Right ventricle myocardium inferior (tissue), 1 donor: ENCODE measurements around the gene LYRM9. TPM values are rescaled to one million over a fixed set of nuclear protein-coding genes. Genes with fewer than 3 reads are reported as not detected.
"Not testable (repeated sequence)": the region's sequence is repeated elsewhere in the genome, so short reads cannot be mapped to it uniquely, and the experiment has no call there.

Experiments used
- ATAC-seq: fragments of 200-7000 bp; cut with Tn5 transposase; one replicate; pipeline ENCODE4 v1.9.1; 2020; ENCODE audit warnings: mild to moderate bottlenecking, moderate library complexity
- DNase-seq: peaks from one replicate; pipeline ENCODE4 v3.0.0; 2021; ENCODE audit errors: missing footprints
- intact Hi-C: fragments of 100-400 bp; cut with DNase I; formaldehyde crosslinking; loops from one replicate; pipeline ENCODE4 v1.11.0; 2022
- total RNA-seq: library from RNA; stranded (reverse); fragmentation: NEBNext Ultra II Directional; extraction: Animal tissue kit (Norgen Biotek cat#: 25700); gene quantifications from one replicate; pipeline ENCODE4 v1.2.1, GENCODE V29; 2021
- donor health status: DM: no; HTN: yes; CAD: no; lungs with severe emphysema.

LYRM9 gene
- total RNA-seq, 1 donor from 2014 or later = 6.7 TPM

DNA sequence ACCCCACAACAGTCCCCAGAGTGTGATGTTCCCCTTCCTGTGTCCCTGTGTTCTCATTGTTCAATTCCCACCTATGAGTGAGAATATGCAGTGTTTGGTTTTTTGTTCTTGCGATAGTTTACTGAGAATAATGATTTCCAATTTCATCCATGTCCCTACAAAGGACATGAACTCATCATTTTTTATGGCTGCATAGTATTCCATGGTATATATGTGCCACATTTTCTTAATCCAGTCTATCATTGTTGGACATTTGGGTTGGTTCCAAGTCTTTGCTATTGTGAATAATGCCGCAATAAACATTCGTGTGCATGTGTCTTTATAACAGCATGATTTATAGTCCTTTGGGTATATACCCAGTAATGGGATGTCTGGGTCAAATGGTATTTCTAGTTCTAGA, 19.1 kb upstream of the LYRM9 start:
- ATAC-seq = not testable (repeated sequence)

GRCh38 chr17:27907976-27908558, 14.9 kb upstream of the LYRM9 start:
- ATAC-seq = no peak
- no peak for DNase-seq
- intact Hi-C loops = no loop called here

More for the DNA sequence above, 19.1 kb upstream of the LYRM9 start:
- intact Hi-C loops, DNase-seq: not testable (repeated sequence)

DNA sequence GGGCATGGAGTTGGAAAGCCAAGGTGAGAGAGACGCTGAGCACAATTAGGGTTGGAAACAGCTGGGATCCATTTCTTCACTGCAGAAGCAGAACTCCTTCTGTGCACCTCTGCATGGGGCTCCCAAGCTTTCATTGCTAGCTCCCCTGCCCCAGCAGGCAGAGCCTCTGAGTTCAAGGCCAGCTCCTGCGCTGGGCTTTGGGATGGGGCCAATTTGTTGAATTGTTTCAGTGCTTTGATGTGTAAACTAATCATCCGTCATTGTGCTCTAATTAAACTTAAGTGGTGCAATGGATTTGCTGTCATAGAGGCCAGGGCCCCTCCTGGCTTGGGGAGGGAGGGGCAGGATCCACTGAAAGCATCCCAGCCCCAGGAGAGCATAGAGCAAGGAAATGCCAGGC, 13.5 kb upstream of the LYRM9 start:
- intact Hi-C loops = no loop called here
- DNase-seq = no peak
- ATAC-seq = no peak

DNA sequence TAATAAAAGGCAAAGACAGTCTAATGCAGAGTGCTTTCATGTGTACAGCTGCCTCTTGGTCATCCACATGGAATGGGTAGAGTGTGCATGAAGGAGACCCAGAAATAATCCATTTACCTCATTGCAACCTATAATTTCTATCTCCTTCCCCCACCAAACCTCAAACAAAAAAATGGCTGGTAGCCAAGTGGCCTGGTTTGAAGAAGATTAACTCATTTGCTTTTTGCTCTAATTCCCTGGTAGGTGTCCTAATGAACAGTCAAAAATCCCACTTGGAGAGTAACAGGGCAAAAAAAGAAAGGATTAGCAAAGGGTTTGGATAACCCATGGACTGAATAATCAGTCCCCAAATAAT, 13.0 kb upstream of the LYRM9 start:
- DNase-seq (no peak), ATAC-seq (no peak)
- intact Hi-C loops = no loop called here

- no peak for DNase-seq
- no peak for ATAC-seq
- intact Hi-C loops = no loop called here
These were observed 12.5 kb upstream of the LYRM9 start for GRCh38 chr17:27905447-27906225.

DNA sequence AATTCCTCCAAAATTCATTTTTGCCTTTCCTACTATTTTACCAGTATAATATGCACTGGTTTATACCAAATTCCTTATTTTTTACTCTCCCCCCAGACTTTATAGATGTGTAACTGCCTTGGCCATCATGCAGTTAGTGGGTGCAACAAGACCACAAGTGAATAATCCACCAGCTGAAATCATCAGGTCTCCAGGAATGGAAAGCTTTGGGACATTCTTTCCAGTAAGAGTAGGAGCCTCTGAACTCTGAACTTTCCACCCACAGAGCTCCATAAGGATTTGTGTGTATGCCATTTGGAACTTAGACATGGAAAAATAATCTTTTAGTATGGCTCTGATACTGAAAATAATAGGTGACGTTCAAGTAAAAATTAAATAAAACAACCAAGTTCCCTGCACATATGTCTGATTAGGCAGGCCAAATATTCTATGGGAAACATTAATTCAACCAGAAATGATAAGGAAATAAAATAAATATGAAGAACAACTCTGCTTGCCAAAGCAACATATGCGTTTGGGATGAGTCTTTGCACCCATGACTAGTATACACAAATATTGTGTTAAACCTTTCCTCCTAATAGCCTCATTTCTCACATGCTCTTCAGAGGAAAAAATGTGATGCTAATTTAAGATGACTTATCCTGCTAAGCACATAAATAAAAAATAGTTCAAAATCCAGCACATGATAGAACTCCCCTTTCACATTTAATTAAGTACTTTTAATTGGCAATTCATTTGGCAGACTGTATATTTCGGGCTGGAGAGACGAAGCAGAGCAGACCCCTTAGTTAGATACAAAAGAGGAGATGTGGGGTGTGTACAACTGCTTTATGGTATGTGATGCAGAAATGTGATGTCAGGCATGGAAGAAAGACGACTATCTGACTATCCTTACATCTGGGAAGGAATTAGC, 11.6 kb upstream of the LYRM9 start:
- intact Hi-C loops = no loop called here
- ATAC-seq (no peak), DNase-seq (no peak)

DNA sequence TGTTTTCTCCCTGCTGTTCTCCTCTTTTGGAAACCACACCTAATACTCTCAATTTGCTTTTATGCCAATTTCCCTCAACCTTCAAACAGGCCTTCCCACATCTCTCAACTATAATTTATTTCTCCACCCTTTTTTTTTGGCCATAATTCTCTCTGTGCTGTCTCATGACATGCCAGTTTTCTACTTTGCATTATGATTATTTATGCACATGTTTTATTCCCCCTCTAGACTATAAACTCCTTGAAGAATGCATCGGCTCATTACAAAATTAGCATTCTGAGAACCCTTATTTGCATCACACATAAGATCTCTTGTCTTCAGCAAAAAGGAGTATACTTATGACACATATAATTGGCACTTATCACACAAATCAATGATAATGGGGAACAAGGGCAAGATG, 10.9 kb upstream of the LYRM9 start:
- intact Hi-C loops = no loop called here
- ATAC-seq (no peak), DNase-seq (no peak)

- DNase-seq (no peak), ATAC-seq (no peak)
- intact Hi-C loops = loop anchor here (10.0 kb wide), 1 partner anchor 355 kb away; no protein-coding TSS in a partner anchor
These were observed 6.4 kb upstream of the LYRM9 start for GRCh38 chr17:27899525-27899924.

DNA sequence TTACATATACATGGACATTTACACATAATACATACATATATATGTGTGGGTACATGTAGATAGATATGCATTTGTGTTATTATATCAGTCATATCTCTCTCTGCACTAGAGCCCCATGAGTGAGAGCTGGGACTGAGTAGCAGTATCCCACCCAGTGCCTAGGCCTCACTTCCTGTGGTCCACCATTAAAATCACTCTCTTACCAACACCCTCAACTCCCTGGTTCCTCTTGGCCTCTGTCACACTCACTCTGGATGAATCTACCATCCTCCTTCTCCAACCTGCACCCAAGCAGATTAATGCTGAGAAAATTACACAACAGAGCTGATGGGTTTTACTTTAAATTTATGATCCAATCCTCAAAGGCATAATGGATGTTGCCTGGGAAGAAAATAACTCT, 4.9 kb upstream of the LYRM9 start:
- DNase-seq (no peak), ATAC-seq (no peak)
- intact Hi-C loops = loop anchor here (10.0 kb wide), 1 partner anchor 357 kb away; no protein-coding TSS in a partner anchor

GRCh38 chr17:27896701-27897100, 3.5 kb upstream of the LYRM9 start:
- intact Hi-C loops = loop anchor here (10.0 kb wide), 1 partner anchor 358 kb away; no protein-coding TSS in a partner anchor
- DNase-seq (no peak), ATAC-seq (no peak)

DNA sequence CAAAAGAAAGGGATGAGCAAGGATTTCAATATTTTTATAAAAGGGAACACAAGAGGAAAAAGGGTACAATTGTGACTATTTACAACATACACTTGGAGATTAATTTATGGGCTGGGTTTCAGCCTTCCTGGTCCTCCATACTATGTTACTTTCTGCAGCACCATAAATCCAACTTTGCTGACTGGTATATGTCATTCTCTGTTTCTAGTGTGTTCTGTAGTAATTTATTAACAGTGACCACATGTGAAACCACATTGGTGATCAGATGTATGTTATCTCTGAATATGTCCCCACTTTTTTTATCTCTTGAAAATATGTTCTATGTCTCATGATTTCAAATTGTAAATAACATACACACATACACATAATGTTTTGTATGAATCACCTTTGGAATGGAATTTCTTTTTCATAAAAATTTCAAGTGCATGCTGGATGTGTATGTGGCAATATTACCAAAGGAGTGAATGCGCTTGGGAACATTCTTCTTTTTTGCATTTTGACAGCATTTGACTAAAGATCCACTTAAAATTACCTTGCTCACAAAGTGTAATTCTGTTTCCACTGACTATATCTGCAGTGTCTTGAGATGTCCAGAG, 2.9 kb upstream of the LYRM9 start:
- no peak for ATAC-seq
- intact Hi-C loops = loop anchor here (10.0 kb wide), 1 partner anchor 359 kb away; no protein-coding TSS in a partner anchor
- no peak for DNase-seq

DNA sequence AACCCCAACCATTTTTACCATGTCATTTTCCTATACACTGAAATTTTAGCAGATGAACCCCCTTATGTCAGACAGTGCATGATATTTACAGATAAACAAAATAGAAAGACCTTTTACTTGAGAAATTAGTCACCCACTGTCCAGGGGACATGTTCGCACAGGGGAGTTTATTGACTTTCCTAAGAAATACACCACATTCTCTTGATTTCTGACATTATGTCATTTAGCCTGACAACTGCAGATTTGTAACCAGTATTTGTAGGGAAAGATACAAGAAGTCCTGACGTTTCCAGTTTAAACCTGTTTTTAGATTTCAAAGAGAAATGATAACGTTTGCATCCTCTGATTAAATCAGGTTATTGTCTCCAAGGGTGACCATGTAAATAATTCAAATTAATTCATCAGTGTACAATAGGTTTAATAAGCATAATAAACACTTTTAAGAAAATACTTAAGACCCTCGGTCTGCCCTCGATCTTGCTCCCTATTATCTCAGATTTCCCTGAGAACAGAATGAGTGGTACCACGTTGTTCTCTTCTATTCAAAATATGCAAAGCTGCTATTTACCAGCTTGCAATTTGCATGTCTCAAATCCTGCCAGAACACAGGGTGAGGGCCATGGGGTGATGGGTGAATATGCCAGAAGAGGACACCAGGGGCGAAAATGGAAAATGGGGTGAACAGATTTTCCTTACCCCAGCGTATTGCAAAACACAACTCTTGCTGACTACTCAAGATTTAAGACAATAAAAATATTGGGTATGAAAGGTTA, 2.1 kb upstream of the LYRM9 start:
- intact Hi-C loops = loop anchor here (10.0 kb wide), 1 partner anchor 359 kb away; no protein-coding TSS in a partner anchor
- no peak for DNase-seq
- no peak for ATAC-seq

- intact Hi-C loops = loop anchor here (5.0 to 10.0 kb wide), 2 partner anchors 148 to 361 kb away; partner anchors contain the start of gene NLK
- DNase-seq (no peak), ATAC-seq (no peak)
These were observed 807 bp upstream of the LYRM9 start for GRCh38 chr17:27893841-27894503.

DNA sequence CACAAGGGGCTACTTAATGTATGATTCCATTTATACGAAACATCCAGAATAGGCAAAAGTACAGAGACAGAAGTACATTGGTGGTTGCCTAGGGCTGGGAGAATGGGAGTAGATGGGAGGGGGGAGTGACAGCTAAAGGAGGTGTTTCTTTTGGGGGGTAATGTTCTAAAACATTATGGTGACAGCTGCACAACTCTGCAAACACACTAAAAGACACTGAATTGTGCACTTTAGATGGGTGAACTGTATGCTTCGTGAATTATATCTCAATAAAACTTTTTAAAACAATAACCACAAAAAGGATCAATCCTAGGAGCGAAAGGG, 661 bp downstream of the LYRM9 start:
- intact Hi-C loops = loop anchor here (5.0 to 10.0 kb wide), 2 partner anchors 150 to 362 kb away; partner anchors contain the start of gene NLK
- ATAC-seq = no peak

GRCh38 chr17:27891841-27892240, 1.3 kb downstream of the LYRM9 start:
- intact Hi-C loops = loop anchor here (5.0 to 10.0 kb wide), 2 partner anchors 150 to 363 kb away; partner anchors contain the start of gene NLK
- ATAC-seq (no peak), DNase-seq (no peak)

More for the DNA sequence above, 661 bp downstream of the LYRM9 start:
- DNase-seq = no peak

DNA sequence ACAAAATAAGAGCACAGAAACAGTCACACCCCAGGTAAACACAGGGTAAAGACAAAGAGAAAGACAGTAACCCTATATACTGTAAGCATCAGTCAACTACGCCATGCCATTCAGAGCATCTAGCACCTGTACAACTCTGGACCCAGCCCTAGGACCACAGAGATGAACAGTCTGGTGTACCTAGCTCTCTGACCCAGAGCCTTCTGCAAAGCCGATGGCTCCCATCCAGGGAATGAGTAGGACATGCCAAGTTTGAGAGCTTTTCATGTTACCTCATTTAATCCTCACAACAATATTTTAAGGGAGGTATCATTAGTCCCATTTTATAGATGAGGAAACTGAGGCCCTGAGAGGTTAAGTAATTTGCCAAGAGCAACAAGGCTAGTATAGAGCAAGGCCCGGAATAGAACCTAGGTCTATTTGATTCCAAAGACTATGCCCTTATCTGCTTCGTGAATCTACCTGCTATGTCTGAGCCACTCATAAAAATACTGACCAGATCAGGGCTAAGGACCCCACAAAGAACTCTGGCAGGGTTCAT, 3.4 kb downstream of the LYRM9 start:
- no peak for DNase-seq
- intact Hi-C loops = loop anchor here (5.0 to 10.0 kb wide), 2 partner anchors 153 to 365 kb away; partner anchors contain the start of gene NLK
- no peak for ATAC-seq

GRCh38 chr17:27888945-27889344, 4.2 kb downstream of the LYRM9 start:
- intact Hi-C loops = no loop called here
- no peak for ATAC-seq
- DNase-seq = no peak
